Measurements from ENCODE around the gene FAM78A. TPM values are rescaled to one million over a fixed set of nuclear protein-coding genes. Genes with fewer than 3 reads are reported as not detected.

FAM78A gene
- total and polyA plus RNA-seq, 7 experiments from 2014 or later = 10.5 to 114 (median 66.0) TPM

- DNase-seq (no peak), ATAC-seq (no peak)
- Histone ChIP-seq H3K27me3 (ENCODE audit: control insufficient read depth in 2 of 2, insufficient read depth in 2 of 2, low read length in 2 of 2) (no peaks in the 10 kb centered on the region), H3K4me1 (ENCODE audit: control insufficient read depth in 2 of 2, insufficient read depth in 2 of 2, low read length in 2 of 2) (peaks cover 31% of the 10 kb centered on the region in 2 donors), H3K27ac (ENCODE audit: low read depth, low read length) (no peak overlapping the region), H3K4me3 (ENCODE audit: low read length) (no peak overlapping the region), H3K9me3 (ENCODE audit: control insufficient read depth in 2 of 3, low read length in 3 of 3) (no peaks in the 10 kb centered on the region), H3K36me3 (ENCODE audit: control insufficient read depth in 2 of 3, insufficient read depth in 3 of 3, low read length in 3 of 3) (peaks cover 0 to 17% (median 0%) of the 10 kb centered on the region in 3 experiments)
- intact Hi-C loops (cut with micrococcal nuclease) = loop anchor here (2.0 to 5.0 kb wide), 2 partner anchors 62 to 97 kb away; no protein-coding TSS in a partner anchor
- Mint-ChIP-seq H3K27me3 (no peaks in the 10 kb centered on the region), H3K27ac (peak overlapping the region in 8 of 9 donors; percentile 64 to 97 (median 90)), H3K4me1 (peaks cover 27 to 49% (median 37%) of the 10 kb centered on the region in 7 donors), H3K4me3 (peak overlapping the region in 9 of 10 donors; percentile 6 to 82 (median 61)), H3K36me3 (peaks cover 3 to 13% (median 6%) of the 10 kb centered on the region in 5 donors), H3K9me3 (peaks cover 0 to 4% (median 0%) of the 10 kb centered on the region in 11 donors)
- POLR2A ChIA-PET = interaction anchor here (6.2 to 9.2 kb wide), 3 partner anchors 14 to 35 kb away, joined by 50 to 132 read pairs (median 75); partner anchors contain the start of gene FAM78A
- CTCF ChIA-PET = interaction anchor here (1.2 kb wide), 2 partner anchors 10 to 13 kb away, joined by 3 to 4 read pairs; no protein-coding TSS in a partner anchor
Measured at GRCh38 chr9:131239161-131239975, 36.9 kb downstream of the FAM78A start.

DNA sequence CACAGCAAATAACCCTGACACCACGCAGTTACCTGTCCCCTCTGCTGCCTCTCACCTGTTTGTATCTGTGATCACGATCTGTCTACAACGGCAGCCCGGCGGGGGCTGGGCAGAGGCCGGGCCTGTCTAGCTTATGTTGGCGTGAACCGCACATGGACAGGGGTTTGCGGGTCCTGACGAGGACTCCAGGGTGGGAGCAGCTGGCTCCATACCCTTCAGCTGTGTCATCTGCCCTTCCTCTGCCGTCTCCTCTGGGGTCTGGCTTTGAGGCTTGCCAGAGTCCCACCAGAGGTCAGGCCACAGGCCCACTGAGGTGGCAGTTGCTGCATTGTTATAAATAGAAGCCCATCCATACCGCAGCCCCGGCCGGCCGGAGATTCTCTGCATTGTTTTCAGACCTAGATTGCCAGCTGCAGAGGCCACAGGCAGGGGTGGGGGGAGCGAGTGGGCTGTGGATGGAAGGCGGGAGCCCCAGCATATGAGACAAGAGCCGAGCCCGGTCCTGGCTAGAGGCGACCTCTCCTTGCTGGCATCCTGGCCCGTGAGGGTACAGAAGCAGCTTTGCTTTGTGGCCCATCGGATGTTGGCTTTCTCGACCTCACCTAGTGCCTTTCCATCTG lies 37.8 kb downstream of the FAM78A start:
- Histone ChIP-seq H3K27ac (ENCODE audit: low read depth, low read length) (peak overlapping the region; percentile 69), H3K4me1 (ENCODE audit: control insufficient read depth in 2 of 2, insufficient read depth in 2 of 2, low read length in 2 of 2) (peaks cover 38 to 39% of the 10 kb centered on the region in 2 donors), H3K4me3 (ENCODE audit: low read length) (peak overlapping the region; percentile 18), H3K9me3 (ENCODE audit: control insufficient read depth in 2 of 3, low read length in 3 of 3) (no peaks in the 10 kb centered on the region), H3K36me3 (ENCODE audit: control insufficient read depth in 2 of 3, insufficient read depth in 3 of 3, low read length in 3 of 3) (peaks cover 0 to 25% (median 0%) of the 10 kb centered on the region in 3 experiments), H3K27me3 (ENCODE audit: control insufficient read depth in 2 of 2, insufficient read depth in 2 of 2, low read length in 2 of 2) (no peaks in the 10 kb centered on the region)
- Mint-ChIP-seq H3K4me1 (peaks cover 29 to 58% (median 45%) of the 10 kb centered on the region in 7 donors), H3K27ac (peak overlapping the region; percentile 88 to 97 (median 96)), H3K36me3 (peaks cover 8 to 15% (median 13%) of the 10 kb centered on the region in 5 donors), H3K9me3 (peaks cover 0 to 4% (median 0%) of the 10 kb centered on the region in 11 donors), H3K27me3 (no peaks in the 10 kb centered on the region), H3K4me3 (peak overlapping the region; percentile 79 to 89 (median 82))
- DNase-seq (no peak), ATAC-seq (peak; percentile 14)
- POLR2A ChIA-PET = interaction anchor here (1.0 to 9.2 kb wide), 5 partner anchors 9 to 82 kb away, joined by 3 to 132 read pairs (median 50); partner anchors contain the start of gene FAM78A
- CTCF ChIA-PET = interaction anchor here (1.1 to 1.3 kb wide), 4 partner anchors 11 to 98 kb away, joined by 3 to 4 read pairs (median 3); no protein-coding TSS in a partner anchor
- intact Hi-C loops (cut with micrococcal nuclease) = loop anchor here (1.0 to 5.0 kb wide), 6 partner anchors 14 to 98 kb away; no protein-coding TSS in a partner anchor

GRCh38 chr9:131237931-131238401 lies 38.3 kb downstream of the FAM78A start:
- Histone ChIP-seq H3K4me1 (ENCODE audit: control insufficient read depth in 2 of 2, insufficient read depth in 2 of 2, low read length in 2 of 2) (peaks cover 42 to 43% of the 10 kb centered on the region in 2 donors), H3K27me3 (ENCODE audit: control insufficient read depth in 2 of 2, insufficient read depth in 2 of 2, low read length in 2 of 2) (no peaks in the 10 kb centered on the region), H3K4me3 (ENCODE audit: low read length) (peak overlapping the region; percentile 18), H3K27ac (ENCODE audit: low read depth, low read length) (peak overlapping the region; percentile 69), H3K36me3 (ENCODE audit: control insufficient read depth in 2 of 3, insufficient read depth in 3 of 3, low read length in 3 of 3) (peaks cover 0 to 26% (median 0%) of the 10 kb centered on the region in 3 experiments), H3K9me3 (ENCODE audit: control insufficient read depth in 2 of 3, low read length in 3 of 3) (no peaks in the 10 kb centered on the region)
- ChIA-PET POLR2A (interaction anchor here (0.7 to 9.2 kb wide), 7 partner anchors 9 to 81 kb away, joined by 3 to 132 read pairs (median 5); partner anchors contain the start of gene FAM78A), CTCF (interaction anchor here (1.1 to 1.3 kb wide), 4 partner anchors 12 to 98 kb away, joined by 3 to 4 read pairs (median 3); no protein-coding TSS in a partner anchor)
- H3K27ac Mint-ChIP-seq = peak overlapping the region; percentile 88 to 97 (median 96)
- peaks cover 8 to 16% (median 14%) of the 10 kb centered on the region in 5 donors for H3K36me3 Mint-ChIP-seq
- ATAC-seq (peak; percentile 94), DNase-seq (peak; percentile 59 to 89 (median 84))
- H3K4me3 Mint-ChIP-seq = peak overlapping the region; percentile 79 to 89 (median 82)
- peaks cover 29 to 61% (median 48%) of the 10 kb centered on the region in 7 donors for H3K4me1 Mint-ChIP-seq
- H3K9me3 Mint-ChIP-seq = peaks cover 0 to 3% (median 0%) of the 10 kb centered on the region in 11 donors
- intact Hi-C loops (cut with micrococcal nuclease) = loop anchor here (1.0 to 5.0 kb wide), 6 partner anchors 14 to 99 kb away; no protein-coding TSS in a partner anchor
- H3K27me3 Mint-ChIP-seq = no peaks in the 10 kb centered on the region

DNA sequence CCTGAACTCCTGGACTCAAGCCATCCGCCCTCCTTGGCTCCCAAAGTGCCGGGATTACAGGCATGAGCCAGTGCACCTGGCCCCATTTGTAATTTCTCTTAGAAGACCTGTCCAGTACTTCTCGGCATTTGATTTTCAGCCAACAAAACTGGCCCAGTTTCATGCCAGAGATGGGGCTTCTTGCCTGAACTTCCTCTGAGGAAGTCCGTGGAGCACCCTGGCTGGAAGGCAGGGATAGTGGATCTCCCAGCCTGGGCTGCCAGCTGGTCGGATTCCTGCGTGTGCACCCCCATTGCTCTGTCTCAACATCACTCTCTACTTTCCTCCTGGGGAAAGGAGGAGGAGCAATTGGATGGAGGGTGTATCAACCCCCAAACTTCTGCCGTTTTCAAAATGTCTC lies 39.0 kb downstream of the FAM78A start:
- Mint-ChIP-seq H3K4me1 (peaks cover 29 to 63% (median 48%) of the 10 kb centered on the region in 7 donors), H3K27me3 (no peaks in the 10 kb centered on the region), H3K27ac (peak overlapping the region in 8 of 9 donors; percentile 86 to 97 (median 94)), H3K4me3 (peak overlapping the region in 9 of 10 donors; percentile 35 to 89 (median 81)), H3K9me3 (no peaks in the 10 kb centered on the region), H3K36me3 (peaks cover 8 to 16% (median 12%) of the 10 kb centered on the region in 5 donors)
- H3K4me1 ChIP-seq (ENCODE audit: control insufficient read depth in 2 of 2, insufficient read depth in 2 of 2, low read length in 2 of 2) = peaks cover 42 to 43% of the 10 kb centered on the region in 2 donors
- intact Hi-C loops (cut with micrococcal nuclease) = loop anchor here (5.0 kb wide), 1 partner anchor 60 kb away; no protein-coding TSS in a partner anchor
- H3K9me3 ChIP-seq (ENCODE audit: control insufficient read depth in 2 of 3, low read length in 3 of 3) = no peaks in the 10 kb centered on the region
- peak overlapping the region; percentile 4 for H3K4me3 ChIP-seq (ENCODE audit: low read length)
- H3K27ac ChIP-seq (ENCODE audit: low read depth, low read length) = peak overlapping the region; percentile 69
- POLR2A ChIA-PET = interaction anchor here (0.7 to 9.2 kb wide), 6 partner anchors 8 to 81 kb away, joined by 3 to 132 read pairs (median 28); partner anchors contain the start of gene FAM78A
- CTCF ChIA-PET = interaction anchor here (1.1 kb wide), 1 partner anchor 99 kb away, joined by 3 read pairs; no protein-coding TSS in a partner anchor
- no peak for ATAC-seq
- no peaks in the 10 kb centered on the region for H3K27me3 ChIP-seq (ENCODE audit: control insufficient read depth in 2 of 2, insufficient read depth in 2 of 2, low read length in 2 of 2)
- H3K36me3 ChIP-seq (ENCODE audit: control insufficient read depth in 2 of 3, insufficient read depth in 3 of 3, low read length in 3 of 3) = peaks cover 0 to 31% (median 0%) of the 10 kb centered on the region in 3 experiments
- no peak for DNase-seq

DNA sequence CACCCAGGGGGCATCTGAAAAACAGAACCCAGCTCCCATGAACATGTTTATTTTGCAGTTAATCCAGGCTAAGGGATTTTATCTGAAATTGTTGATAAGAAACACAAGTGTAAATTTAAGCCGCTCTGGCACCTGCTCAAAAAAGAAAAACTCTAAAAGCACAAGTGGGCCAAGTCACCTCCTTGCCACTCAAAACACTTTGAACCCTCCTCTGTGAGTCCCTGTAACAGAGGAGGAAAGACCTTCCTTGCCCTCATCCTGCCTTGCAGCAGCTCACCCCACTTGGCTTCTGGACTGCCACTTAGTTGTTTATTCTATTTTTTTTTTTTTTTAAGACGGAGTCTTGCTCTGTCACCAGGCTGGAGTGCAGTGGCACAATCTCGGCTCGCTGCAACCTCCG lies 39.5 kb downstream of the FAM78A start:
- DNase-seq (no peak), ATAC-seq (no peak)
- H3K27ac Mint-ChIP-seq = peak overlapping the region in 7 of 9 donors; percentile 26 to 97 (median 88)
- H3K36me3 Mint-ChIP-seq = peaks cover 8 to 20% (median 17%) of the 10 kb centered on the region in 5 donors
- intact Hi-C loops (cut with micrococcal nuclease) = loop anchor here (5.0 kb wide), 1 partner anchor 59 kb away; no protein-coding TSS in a partner anchor
- H3K4me1 Mint-ChIP-seq = peaks cover 29 to 65% (median 48%) of the 10 kb centered on the region in 7 donors
- H3K9me3 Mint-ChIP-seq = no peaks in the 10 kb centered on the region
- no peaks in the 10 kb centered on the region for H3K27me3 ChIP-seq (ENCODE audit: control insufficient read depth in 2 of 2, insufficient read depth in 2 of 2, low read length in 2 of 2)
- H3K27ac ChIP-seq (ENCODE audit: low read depth, low read length) = no peak overlapping the region
- H3K4me3 Mint-ChIP-seq = peak overlapping the region in 3 of 10 donors; percentile 35 to 88 (median 82)
- peaks cover 0 to 35% (median 0%) of the 10 kb centered on the region in 3 experiments for H3K36me3 ChIP-seq (ENCODE audit: control insufficient read depth in 2 of 3, insufficient read depth in 3 of 3, low read length in 3 of 3)
- CTCF ChIA-PET = interaction anchor here (0.7 kb wide), 1 partner anchor 519 kb away, joined by 3 read pairs; no protein-coding TSS in a partner anchor
- H3K4me3 ChIP-seq (ENCODE audit: low read length) = no peak overlapping the region
- H3K9me3 ChIP-seq (ENCODE audit: control insufficient read depth in 2 of 3, low read length in 3 of 3) = no peaks in the 10 kb centered on the region
- no peaks in the 10 kb centered on the region for H3K27me3 Mint-ChIP-seq
- peaks cover 42 to 43% of the 10 kb centered on the region in 2 donors for H3K4me1 ChIP-seq (ENCODE audit: control insufficient read depth in 2 of 2, insufficient read depth in 2 of 2, low read length in 2 of 2)
- POLR2A ChIA-PET = interaction anchor here (6.2 to 9.2 kb wide), 3 partner anchors 17 to 38 kb away, joined by 50 to 132 read pairs (median 75); partner anchors contain the start of gene FAM78A

All from naive thymus-derived CD4-positive, alpha-beta T cell (primary cell).